Left hindlimb (tissue), 1 donor: Measurements from ENCODE around the gene VPS25.
"Not testable (repeated sequence)": the region's sequence is repeated elsewhere in the genome, so short reads cannot be mapped to it uniquely, and the experiment has no call there.

Experiments used
- DNase-seq: peaks from one replicate; pipeline ENCODE4 v3.0.0-alpha.2; 2018

VPS25 gene

DNA sequence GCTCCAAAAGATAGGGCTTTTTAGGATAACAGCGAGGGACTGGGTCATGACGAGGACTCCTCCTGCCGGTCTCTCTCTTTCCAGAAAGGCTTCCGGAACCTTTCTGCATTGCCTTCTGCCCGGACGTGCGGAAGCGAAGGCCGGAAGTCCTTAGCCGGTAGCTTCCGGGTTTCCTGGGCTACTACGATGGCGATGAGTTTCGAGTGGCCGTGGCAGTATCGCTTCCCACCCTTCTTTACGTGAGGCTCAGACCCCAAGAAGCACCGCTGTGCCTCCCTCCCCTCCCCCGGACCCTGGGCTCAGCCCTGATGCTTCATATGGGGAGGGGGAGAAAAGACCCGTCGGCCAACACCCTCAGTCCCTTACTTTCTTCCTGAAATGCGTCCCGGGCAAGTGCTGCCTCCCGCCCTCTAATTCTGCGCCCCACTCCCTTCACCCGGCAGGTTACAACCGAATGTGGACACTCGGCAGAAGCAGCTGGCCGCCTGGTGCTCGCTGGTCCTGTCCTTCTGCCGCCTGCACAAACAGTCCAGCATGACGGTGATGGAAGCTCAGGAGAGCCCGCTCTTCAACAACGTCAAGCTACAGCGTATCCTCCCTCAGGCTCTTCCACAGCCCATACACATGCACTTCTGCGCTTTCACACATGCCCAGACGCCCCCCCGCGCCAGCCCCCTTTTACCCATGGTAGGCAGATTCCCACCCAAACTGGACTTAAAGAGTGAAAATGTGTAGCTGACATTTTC is at the start of gene VPS25:
Gene VPS25, plus strand, starts transcription at position 160 of the 746 bp plus-strand sequence. Its CDS starts 27 bp downstream, at position 187.
- DNase-seq: peak; percentile 82

DNA sequence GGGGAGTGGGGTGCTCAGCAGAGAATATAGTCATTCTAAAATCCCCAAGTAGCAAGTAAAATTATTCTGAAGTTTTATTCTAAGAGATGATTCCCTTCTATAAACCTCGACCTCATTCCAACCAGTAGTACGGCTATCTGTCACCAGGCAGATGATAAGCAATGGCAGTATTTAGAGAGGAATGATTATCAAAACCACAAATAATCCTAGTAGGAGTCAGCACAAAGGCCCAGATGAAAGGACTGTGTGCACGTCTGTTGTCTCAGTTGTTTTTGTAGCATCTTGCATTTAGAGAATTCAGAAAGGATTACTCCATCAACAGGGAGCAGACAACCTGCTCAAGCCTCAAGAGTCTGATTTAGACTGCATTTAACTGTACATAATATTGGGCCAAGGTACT is 49.6 kb upstream of the VPS25 start:
- DNase-seq: no peak

DNA sequence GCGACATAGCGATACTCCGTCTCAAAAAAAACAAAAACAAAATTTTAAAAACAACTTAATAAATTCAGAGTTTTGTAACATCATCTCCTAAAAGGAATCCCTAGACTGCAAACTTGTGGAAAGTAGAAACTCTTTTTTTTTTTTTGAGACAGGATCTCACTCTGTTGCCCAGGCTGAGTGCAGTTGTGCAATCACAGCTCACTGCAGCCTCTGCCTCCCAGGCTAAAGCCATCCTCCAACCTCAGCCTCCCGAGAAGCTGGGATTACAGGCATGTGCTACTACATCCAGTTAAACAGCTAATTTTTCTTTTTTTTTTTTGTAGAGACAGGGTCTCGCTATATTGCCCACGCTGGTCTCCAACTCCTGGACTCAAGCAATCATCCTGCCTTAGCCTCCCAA is 48.1 kb upstream of the VPS25 start:
- DNase-seq: no peak

GRCh38 chr17:42740699-42741098 is 32.5 kb upstream of the VPS25 start:
- DNase-seq: no peak

DNA sequence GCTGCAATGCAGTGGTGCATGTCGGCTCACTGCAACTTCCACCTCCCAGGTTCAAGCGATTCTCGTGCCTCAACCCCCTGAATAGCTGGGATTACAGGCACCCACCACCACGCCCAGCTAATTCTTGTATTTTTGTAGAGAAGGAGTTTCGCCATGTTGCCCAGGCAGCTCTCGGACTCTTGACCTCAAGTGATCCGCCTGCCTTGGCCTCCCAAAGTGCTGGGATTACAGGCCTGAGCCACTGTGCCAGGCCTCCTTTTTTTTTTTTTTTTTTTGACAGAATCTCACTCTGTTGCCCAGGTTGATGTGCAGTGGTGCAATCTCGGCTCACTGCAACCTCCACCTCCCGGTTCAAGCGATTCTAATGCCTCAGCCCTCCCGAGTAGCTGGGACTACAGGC is 30.3 kb upstream of the VPS25 start:
- DNase-seq: not testable (repeated sequence)

GRCh38 chr17:42743595-42744282 is 29.5 kb upstream of the VPS25 start:
- DNase-seq: no peak

- DNase-seq: no peak
Measured at GRCh38 chr17:42744283-42744805, 28.9 kb upstream of the VPS25 start.

DNA sequence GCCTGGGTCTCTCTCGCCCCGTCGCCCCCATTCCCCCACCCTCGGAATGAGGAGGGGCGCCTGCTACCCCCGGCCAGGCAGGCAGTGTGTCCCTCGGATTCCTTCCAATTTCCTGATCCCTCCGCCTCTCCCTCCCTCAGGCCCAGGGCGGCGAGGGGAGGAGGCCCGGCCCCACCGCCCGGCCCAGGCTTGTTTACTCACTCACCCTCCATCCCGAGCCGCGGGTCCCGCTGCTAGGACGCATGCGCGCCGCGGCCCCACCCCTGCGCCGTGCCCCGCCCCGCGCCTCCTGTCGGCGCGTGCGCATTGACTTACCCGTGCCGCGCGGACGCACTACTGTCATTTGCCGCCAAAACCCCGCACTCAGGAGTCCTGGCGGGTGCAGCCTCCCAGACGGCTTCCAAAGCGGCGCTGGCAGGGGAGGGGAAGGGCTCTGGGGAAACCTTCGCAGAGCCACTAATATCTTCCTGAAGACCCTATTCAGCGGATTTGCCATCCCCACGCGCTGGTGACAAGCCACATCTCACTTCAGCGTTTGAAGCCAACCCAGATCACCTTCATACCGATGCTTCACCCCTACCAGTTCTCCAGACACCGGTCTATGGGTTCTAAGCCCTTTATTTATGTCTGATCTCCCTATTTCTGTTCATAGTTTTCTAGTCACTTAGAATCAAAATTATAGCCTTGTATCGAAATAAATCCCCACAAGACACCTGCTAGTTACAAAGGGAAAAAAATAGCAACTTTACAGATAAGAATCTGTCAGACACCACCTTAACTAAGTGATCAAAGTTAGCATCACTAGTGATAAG is 28.2 kb upstream of the VPS25 start, which contains the start of gene EZH1:
Gene EZH1, minus strand, starts transcription at position 235 of the 812 bp plus-strand sequence. CDS start 16,099 bp downstream, outside the sequence.
- peak; percentile 95 for DNase-seq

GRCh38 chr17:42748202-42748907 is 24.9 kb upstream of the VPS25 start:
- DNase-seq: no peak

GRCh38 chr17:42748908-42749798 is 24.1 kb upstream of the VPS25 start:
- no peak for DNase-seq

DNA sequence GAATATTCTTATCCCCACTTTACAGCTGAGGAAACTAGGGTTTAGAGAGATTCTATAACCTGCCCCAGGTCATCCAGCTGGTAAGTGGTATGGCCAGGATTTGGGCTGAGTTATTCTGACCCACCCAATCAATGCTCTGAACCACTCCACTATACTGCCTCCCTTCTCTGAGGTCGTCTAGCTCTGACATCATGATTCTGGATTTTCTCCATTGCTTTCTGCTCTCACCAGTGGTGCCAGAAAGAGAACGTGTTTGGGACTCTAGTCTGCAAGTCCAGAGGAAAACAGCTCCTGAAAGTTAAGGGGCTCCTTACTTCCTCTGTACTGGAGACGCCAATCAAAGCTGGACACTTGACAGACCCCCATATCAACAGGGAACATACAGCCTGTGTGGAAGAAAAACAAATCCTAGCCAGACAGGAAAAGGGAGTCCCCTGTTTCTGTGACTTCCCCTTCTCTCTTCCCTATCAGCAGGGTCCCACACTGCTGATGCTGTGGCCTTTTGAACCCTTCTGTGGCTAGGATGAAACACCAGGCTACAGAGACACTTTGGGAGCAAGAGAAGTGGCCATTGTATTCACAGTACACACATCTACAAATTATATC is 22.4 kb upstream of the VPS25 start:
- DNase-seq: no peak

DNA sequence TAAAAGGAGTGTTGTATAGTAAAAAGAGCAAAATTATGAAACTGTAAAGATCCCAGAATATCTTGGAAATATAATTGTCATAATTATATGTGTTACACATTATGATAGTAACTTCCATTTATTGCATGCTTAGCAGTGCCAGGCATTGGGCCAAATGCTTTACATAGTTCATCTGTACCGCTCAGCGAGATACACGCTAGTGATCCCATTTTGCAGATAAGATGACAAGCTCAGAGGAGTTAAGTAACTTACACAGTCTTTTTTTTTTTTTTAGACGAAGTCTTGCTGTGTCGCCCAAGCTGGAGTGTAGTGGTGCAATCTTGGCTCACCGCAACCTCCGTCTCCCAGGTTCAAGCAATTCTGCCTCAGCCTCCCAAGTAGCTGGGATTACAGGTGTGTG is 21.6 kb upstream of the VPS25 start:
- no peak for DNase-seq

DNA sequence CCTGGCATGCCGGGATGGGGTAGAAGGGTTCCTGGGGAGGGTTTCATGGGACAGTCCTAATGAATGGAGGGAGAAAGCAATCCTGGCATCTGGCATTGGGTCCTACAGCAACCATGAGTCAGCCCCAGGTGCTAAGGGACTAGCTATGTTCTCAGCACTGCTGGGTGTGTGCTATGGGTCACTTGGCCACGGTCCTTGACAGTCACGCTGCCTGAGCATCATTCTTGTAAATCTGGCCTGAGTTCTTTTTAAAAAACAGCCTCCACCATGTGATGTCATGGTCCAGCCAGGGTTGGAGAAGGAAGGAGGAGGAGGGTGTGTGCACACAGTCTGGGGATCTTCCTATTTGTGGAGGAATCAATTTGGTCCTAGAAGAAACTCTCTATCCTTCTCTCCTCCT is 18.5 kb upstream of the VPS25 start:
- DNase-seq: peak; percentile 47

GRCh38 chr17:42759982-42760651 is 13.1 kb upstream of the VPS25 start:
- no peak for DNase-seq

- DNase-seq: no peak
Measured at GRCh38 chr17:42760652-42761581, 12.3 kb upstream of the VPS25 start, which contains the start of gene RAMP2. TSS of gene RAMP2 (plus strand) at chr17:42761227. CDS start at chr17:42761262, 35 bp downstream.

GRCh38 chr17:42761638-42762037 is 11.6 kb upstream of the VPS25 start:
- DNase-seq: no peak

GRCh38 chr17:42766124-42766523 is 7.1 kb upstream of the VPS25 start:
- no peak for DNase-seq

DNA sequence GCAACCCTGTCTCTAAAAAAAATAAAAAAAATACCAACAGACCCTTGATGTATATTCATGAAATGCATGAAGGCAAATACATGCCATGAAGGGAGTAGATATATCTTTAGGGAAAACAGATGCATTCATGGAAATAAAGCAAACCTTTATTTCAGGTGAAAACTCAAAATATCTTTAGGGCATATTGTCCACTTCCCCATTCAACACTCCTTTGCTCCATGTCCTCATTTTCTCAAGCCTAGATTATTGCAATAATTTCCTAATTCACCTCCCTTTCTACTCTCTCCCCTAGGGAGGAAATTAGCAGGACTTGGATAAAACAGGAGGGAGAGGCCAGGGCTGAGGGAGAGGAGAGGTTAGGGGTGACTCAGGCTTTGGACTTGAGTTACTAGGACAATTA is 5.7 kb upstream of the VPS25 start:
- DNase-seq: no peak

DNA sequence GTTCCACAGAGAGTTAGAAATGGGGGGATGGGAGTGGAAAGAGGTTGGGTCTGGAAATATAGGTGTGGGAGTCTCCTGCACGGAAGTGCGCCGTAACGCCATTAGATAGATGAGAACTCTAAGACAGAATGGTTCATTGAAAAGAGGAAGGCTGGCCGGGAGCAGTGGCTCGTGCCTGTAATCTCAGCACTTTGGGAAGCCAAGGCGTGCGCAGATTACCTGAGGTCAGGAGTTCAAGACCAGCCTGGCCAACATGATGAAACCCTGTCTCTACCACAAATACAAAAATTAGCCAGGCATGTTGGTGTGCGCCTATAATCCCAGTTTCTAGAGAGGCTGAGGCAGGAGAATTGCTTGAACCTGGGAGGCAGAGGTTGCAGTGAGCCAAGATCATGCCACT is 5.2 kb upstream of the VPS25 start:
- DNase-seq: not testable (repeated sequence)
